Measurements from ENCODE around the gene ZNF358. TPM values are rescaled to one million over a fixed set of nuclear protein-coding genes. Genes with fewer than 3 reads are reported as not detected.
A peak's percentile ranks its signal among the peaks of the same experiment; 100 is the strongest.

The ZNF358 gene
- total RNA-seq, 2 experiments from 2014 or later, result 5.1 to 5.2 TPM

DNA sequence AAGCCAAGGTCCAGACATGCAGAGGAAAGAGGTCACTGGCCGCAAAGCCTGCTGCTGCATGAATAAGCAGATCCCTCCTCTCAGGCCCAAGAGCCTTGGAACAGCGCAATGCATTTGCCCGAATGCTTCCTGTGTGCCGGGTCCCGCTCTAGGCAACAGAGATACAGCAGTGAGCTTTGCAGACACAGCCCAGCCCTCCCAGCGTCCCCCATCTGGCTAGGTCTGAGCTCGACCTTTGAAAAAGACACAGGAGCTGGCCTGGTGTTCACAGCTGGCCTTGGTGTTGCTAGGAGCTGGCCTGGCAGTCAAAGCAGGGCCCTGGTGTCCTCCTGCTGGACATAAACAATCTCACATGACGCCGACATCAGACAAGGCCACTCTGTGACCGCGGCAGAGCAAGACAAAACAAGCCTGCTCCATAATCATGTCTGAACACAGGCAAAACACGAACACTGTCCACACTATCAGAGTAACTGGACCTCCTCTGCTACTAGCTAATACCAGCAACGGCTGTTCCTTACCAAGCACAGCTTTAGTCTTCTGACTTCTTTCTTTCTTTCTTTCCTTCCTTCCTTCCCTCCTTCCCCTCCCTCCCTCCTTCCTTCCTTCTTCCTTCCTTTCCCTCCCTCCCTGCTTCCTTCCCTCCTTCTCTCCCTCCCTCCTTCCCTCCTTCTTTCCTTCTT is 21.3 kb upstream of the ZNF358 start:
- Mint-ChIP-seq H3K9me3 (no peaks in the 10 kb centered on the region), H3K27me3 (peaks cover 30% of the 10 kb centered on the region), H3K4me1 (ENCODE audit: low read depth) (peaks cover 2% of the 10 kb centered on the region), H3K27ac (no peak overlapping the region), H3K4me3 (no peak overlapping the region), H3K36me3 (ENCODE audit: low read depth) (no peaks in the 10 kb centered on the region)
- peaks cover 2% of the 10 kb centered on the region for H3K4me1 ChIP-seq (ENCODE audit: insufficient read depth, low read length)
- peaks cover 0 to 2% of the 10 kb centered on the region in 2 experiments for H3K27me3 ChIP-seq (ENCODE audit: control insufficient read depth in 1 of 2, insufficient read depth in 2 of 2, low read length in 2 of 2)
- no peak overlapping the region for H3K27ac ChIP-seq (ENCODE audit: low read depth in 1 of 2, low read length in 2 of 2)
- TF ChIP-seq, protein P1, sequence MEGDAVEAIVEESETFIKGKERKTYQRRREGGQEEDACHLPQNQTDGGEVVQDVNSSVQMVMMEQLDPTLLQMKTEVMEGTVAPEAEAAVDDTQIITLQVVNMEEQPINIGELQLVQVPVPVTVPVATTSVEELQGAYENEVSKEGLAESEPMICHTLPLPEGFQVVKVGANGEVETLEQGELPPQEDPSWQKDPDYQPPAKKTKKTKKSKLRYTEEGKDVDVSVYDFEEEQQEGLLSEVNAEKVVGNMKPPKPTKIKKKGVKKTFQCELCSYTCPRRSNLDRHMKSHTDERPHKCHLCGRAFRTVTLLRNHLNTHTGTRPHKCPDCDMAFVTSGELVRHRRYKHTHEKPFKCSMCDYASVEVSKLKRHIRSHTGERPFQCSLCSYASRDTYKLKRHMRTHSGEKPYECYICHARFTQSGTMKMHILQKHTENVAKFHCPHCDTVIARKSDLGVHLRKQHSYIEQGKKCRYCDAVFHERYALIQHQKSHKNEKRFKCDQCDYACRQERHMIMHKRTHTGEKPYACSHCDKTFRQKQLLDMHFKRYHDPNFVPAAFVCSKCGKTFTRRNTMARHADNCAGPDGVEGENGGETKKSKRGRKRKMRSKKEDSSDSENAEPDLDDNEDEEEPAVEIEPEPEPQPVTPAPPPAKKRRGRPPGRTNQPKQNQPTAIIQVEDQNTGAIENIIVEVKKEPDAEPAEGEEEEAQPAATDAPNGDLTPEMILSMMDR (IDR thresholded peaks at IDR 0.05), result no peak
- DNase-seq (no peak), ATAC-seq (ENCODE audit: poor library complexity) (no peak)
- ChIA-PET CTCF (interaction anchor here (0.5 to 0.7 kb wide), 2 partner anchors 63 to 157 kb away, joined by 4 read pairs; no protein-coding TSS in a partner anchor), POLR2A (interaction anchor here (0.6 kb wide), 1 partner anchor 9 kb away, joined by 4 read pairs; no protein-coding TSS in a partner anchor)
- no peaks in the 10 kb centered on the region for H3K36me3 ChIP-seq (ENCODE audit: insufficient read depth, low read length)
- no peaks in the 10 kb centered on the region for H3K9me3 ChIP-seq (ENCODE audit: control insufficient read depth in 1 of 2, insufficient read depth in 1 of 2, low read length in 2 of 2)
- H3K4me3 ChIP-seq (ENCODE audit: low read length), result no peak overlapping the region
- intact Hi-C loops (cut with DNase I, micrococcal nuclease), result no loop called here

DNA sequence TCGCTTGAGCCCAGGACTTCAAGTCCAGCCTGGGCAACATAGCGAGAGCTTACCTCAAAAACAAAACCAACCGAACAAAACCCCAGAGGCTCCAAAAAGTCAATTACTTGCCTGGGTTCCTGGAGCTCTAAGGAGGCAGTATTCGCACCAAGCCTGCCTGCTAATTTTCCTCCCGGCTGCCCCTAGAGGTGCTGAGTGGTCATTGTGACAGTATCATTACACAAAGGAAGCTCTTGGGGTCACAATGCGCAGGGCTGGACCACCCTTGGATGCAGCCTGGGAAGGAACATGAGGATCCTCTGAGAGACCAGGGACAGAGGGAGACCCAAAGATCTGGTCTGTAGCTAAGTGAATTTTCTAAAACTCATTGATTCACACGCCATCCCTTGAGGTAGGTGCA is 18.6 kb upstream of the ZNF358 start:
- TF ChIP-seq, protein P1 (IDR thresholded peaks at IDR 0.05), result no peak
- Mint-ChIP-seq H3K27ac (no peak overlapping the region), H3K36me3 (ENCODE audit: low read depth) (no peaks in the 10 kb centered on the region), H3K27me3 (peaks cover 47% of the 10 kb centered on the region), H3K4me3 (no peak overlapping the region), H3K9me3 (no peaks in the 10 kb centered on the region), H3K4me1 (ENCODE audit: low read depth) (no peaks in the 10 kb centered on the region)
- H3K27ac ChIP-seq (ENCODE audit: low read depth in 1 of 2, low read length in 2 of 2), result no peak overlapping the region
- ATAC-seq (ENCODE audit: poor library complexity) (no peak), DNase-seq (no peak)
- peaks cover 10% of the 10 kb centered on the region for H3K4me1 ChIP-seq (ENCODE audit: insufficient read depth, low read length)
- POLR2A ChIA-PET, result no interaction called here
- no peak overlapping the region for H3K4me3 ChIP-seq (ENCODE audit: low read length)
- no peaks in the 10 kb centered on the region for H3K9me3 ChIP-seq (ENCODE audit: control insufficient read depth in 1 of 2, insufficient read depth in 1 of 2, low read length in 2 of 2)
- intact Hi-C loops (cut with DNase I, micrococcal nuclease), result no loop called here
- CTCF ChIA-PET, result interaction anchor here (0.6 kb wide), 1 partner anchor 1350 kb away, joined by 3 read pairs; no protein-coding TSS in a partner anchor
- H3K36me3 ChIP-seq (ENCODE audit: insufficient read depth, low read length), result no peaks in the 10 kb centered on the region
- peaks cover 11 to 14% of the 10 kb centered on the region in 2 experiments for H3K27me3 ChIP-seq (ENCODE audit: control insufficient read depth in 1 of 2, insufficient read depth in 2 of 2, low read length in 2 of 2)

DNA sequence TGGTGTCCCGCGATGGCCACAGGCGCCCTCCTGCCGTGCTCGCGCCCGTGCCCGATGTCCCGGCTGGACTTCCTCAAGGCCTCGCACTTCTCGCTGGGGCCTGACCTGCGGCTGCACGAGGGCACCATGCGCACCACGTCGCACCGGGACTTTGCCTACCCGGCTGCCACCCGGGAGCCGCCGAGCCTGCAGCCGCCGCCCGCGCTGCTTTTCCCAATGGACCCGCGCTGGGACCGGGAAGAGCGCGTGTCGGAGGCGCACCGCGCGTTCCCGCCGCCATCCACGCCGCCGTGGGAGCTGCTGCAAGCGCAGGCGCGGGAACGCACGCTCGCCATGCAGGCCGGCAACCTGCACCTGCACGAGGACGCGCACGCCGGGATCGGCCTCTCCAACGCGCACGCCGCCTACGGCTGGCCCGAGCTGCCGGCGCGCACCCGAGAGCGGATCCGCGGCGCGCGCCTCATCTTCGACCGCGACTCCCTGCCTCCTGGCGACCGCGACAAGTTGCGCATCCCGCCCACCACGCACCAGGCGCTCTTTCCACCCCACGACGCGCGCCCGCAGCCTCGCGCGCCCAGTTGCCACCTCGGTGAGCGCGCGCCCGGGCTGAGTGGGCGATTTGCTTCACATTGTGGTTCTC is 15.0 kb upstream of the ZNF358 start:
- ChIA-PET CTCF (no interaction called here), POLR2A (no interaction called here)
- Mint-ChIP-seq H3K27me3 (peaks cover 64% of the 10 kb centered on the region), H3K36me3 (ENCODE audit: low read depth) (no peaks in the 10 kb centered on the region), H3K27ac (no peak overlapping the region), H3K9me3 (no peaks in the 10 kb centered on the region), H3K4me3 (no peak overlapping the region), H3K4me1 (ENCODE audit: low read depth) (peaks cover 8% of the 10 kb centered on the region)
- DNase-seq, result peak in 7 of 14 experiments; percentile 26 to 60 (median 40)
- peaks cover 30 to 32% of the 10 kb centered on the region in 2 experiments for H3K27me3 ChIP-seq (ENCODE audit: control insufficient read depth in 1 of 2, insufficient read depth in 2 of 2, low read length in 2 of 2)
- no peaks in the 10 kb centered on the region for H3K36me3 ChIP-seq (ENCODE audit: insufficient read depth, low read length)
- H3K4me1 ChIP-seq (ENCODE audit: insufficient read depth, low read length), result peaks cover 23% of the 10 kb centered on the region
- ATAC-seq (ENCODE audit: poor library complexity), result peak; percentile 39
- TF ChIP-seq, protein P1 (IDR thresholded peaks at IDR 0.05), result no peak
- no peak overlapping the region for H3K4me3 ChIP-seq (ENCODE audit: low read length)
- intact Hi-C loops (cut with DNase I, micrococcal nuclease), result no loop called here
- H3K27ac ChIP-seq (ENCODE audit: low read depth in 1 of 2, low read length in 2 of 2), result no peak overlapping the region
- H3K9me3 ChIP-seq (ENCODE audit: control insufficient read depth in 1 of 2, insufficient read depth in 1 of 2, low read length in 2 of 2), result peaks cover 0 to 8% of the 10 kb centered on the region in 2 experiments

Data from CD4-positive, alpha-beta T cell (primary cell).